HL-60 (cell line): ENCODE data around the gene NEDD4.

ENCODE experiments used
- DNase-seq, 2 experiments: peaks; one replicate each; pipeline ENCODE4 v3.0.0-alpha.2; 2010 to 2020; ENCODE audit warnings: low read depth in 1 of 2, low spot score in 1 of 2
- H3K27ac ChIP-seq: fragments of 250-450 bp; sonication (Bioruptor Pico); replicated peaks from 2 replicates; pipeline ENCODE4 v1.5.1; 2020; ENCODE audit warnings: mild to moderate bottlenecking, moderate library complexity
- H3K27me3 ChIP-seq: fragments of 250-450 bp; sonication (Bioruptor Pico); 2 replicates; pipeline ENCODE4 v1.5.1; 2021; ENCODE audit warnings: mild to moderate bottlenecking, moderate library complexity; ENCODE audit not compliant: insufficient read depth, poor library complexity, severe bottlenecking
- H3K4me3 ChIP-seq: replicated peaks from 2 replicates; pipeline ENCODE4 v1.5.1; 2011; ENCODE audit warnings: mild to moderate bottlenecking, control low read depth, low read length; ENCODE audit not compliant: insufficient read depth
- GABPA ChIP-seq: IDR thresholded peaks from 2 replicates; pipeline ENCODE4 v1.6.1; 2012; ENCODE audit warnings: low read depth
- POLR2AphosphoS5 ChIP-seq: IDR thresholded peaks from 2 replicates; pipeline ENCODE4 v1.6.1; 2012; ENCODE audit warnings: low read depth
- SPI1 ChIP-seq: IDR thresholded peaks from 2 replicates; pipeline ENCODE4 v1.6.1; 2012; ENCODE audit warnings: low read depth, mild to moderate bottlenecking, borderline replicate concordance
- TF ChIP-seq, protein P1 (sequence below): IDR thresholded peaks from 2 replicates; pipeline ENCODE4 v1.6.1; 2012; ENCODE audit warnings: low read depth; ENCODE audit not compliant: insufficient replicate concordance
- TF ChIP-seq, protein P2 (sequence below): IDR thresholded peaks from one replicate; pipeline ENCODE4 v1.5.1; 2011; ENCODE audit warnings: low read length, control low read depth, inconsistent platforms; ENCODE audit not compliant: insufficient read depth

Gene NEDD4

DNA sequence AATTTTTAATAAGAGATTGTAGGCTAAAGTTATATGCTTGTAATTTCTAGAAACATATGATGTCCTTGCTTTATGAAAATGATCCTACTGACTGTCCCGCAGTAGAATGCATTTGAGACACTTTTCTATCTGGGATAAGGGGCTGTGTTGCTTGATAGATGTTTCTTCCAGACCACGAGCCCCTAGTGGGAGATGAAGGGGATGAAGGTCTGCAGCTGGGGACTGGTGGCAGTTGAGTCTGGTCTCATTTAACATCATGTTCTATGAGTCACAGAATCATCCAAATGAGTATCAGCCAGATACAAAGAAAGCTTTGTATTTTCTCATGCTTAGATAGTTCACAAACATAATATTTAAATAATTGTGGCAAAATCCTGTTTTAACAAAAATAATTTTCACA lies 166.2 kb downstream of the NEDD4 start:
- Histone ChIP-seq H3K4me3 (no peak overlapping the region), H3K27ac (no peak overlapping the region), H3K27me3 (no peaks in the 10 kb centered on the region)
- no peak for DNase-seq
- no peak for TF ChIP-seq SPI1
- TF ChIP-seq, protein P1, sequence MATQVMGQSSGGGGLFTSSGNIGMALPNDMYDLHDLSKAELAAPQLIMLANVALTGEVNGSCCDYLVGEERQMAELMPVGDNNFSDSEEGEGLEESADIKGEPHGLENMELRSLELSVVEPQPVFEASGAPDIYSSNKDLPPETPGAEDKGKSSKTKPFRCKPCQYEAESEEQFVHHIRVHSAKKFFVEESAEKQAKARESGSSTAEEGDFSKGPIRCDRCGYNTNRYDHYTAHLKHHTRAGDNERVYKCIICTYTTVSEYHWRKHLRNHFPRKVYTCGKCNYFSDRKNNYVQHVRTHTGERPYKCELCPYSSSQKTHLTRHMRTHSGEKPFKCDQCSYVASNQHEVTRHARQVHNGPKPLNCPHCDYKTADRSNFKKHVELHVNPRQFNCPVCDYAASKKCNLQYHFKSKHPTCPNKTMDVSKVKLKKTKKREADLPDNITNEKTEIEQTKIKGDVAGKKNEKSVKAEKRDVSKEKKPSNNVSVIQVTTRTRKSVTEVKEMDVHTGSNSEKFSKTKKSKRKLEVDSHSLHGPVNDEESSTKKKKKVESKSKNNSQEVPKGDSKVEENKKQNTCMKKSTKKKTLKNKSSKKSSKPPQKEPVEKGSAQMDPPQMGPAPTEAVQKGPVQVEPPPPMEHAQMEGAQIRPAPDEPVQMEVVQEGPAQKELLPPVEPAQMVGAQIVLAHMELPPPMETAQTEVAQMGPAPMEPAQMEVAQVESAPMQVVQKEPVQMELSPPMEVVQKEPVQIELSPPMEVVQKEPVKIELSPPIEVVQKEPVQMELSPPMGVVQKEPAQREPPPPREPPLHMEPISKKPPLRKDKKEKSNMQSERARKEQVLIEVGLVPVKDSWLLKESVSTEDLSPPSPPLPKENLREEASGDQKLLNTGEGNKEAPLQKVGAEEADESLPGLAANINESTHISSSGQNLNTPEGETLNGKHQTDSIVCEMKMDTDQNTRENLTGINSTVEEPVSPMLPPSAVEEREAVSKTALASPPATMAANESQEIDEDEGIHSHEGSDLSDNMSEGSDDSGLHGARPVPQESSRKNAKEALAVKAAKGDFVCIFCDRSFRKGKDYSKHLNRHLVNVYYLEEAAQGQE, result no peak
- no peak for TF ChIP-seq GABPA
- TF ChIP-seq, protein P2, sequence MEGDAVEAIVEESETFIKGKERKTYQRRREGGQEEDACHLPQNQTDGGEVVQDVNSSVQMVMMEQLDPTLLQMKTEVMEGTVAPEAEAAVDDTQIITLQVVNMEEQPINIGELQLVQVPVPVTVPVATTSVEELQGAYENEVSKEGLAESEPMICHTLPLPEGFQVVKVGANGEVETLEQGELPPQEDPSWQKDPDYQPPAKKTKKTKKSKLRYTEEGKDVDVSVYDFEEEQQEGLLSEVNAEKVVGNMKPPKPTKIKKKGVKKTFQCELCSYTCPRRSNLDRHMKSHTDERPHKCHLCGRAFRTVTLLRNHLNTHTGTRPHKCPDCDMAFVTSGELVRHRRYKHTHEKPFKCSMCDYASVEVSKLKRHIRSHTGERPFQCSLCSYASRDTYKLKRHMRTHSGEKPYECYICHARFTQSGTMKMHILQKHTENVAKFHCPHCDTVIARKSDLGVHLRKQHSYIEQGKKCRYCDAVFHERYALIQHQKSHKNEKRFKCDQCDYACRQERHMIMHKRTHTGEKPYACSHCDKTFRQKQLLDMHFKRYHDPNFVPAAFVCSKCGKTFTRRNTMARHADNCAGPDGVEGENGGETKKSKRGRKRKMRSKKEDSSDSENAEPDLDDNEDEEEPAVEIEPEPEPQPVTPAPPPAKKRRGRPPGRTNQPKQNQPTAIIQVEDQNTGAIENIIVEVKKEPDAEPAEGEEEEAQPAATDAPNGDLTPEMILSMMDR, result no peak
- no peak for TF ChIP-seq POLR2AphosphoS5

DNA sequence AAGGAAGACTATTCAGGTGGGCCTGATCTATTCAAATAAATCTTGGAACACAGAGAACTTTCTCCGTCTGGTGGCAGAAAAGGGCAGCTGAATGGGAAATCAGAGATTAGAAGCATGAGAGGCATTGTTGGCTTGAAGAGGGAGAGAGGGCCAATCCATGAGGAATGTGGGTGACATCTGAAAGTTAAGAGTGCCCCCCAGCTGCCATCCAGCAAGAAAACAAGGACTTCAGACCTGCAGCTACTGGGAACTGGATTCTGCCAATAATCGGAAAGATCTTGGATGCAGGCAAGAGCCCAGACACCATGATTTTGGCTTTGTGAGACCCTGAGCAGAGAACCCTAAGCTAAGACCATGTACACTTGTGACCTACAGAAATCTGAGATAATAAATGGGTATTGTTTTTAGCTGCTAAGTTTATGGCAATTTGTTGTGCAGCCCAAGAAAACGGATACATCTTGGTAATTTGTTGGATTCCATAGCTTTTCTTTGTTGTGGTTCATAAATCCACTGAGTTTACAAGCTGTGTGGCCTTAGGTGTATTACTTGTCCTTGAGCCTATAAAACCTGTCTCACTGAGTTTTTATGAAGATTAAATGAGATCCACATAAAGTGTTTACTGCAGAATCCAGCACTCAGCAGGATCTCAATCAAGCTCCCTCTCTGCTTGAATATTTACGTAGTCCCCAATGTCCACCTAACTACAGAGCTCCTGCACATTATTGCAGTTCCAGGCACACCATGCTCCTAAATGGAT lies 168.4 kb downstream of the NEDD4 start:
- no peak overlapping the region for H3K4me3 ChIP-seq
- H3K27me3 ChIP-seq, result no peaks in the 10 kb centered on the region
- DNase-seq, result no peak
- H3K27ac ChIP-seq, result no peak overlapping the region
- TF ChIP-seq, protein P1, result no peak
- TF ChIP-seq, protein P2, result no peak
- TF ChIP-seq GABPA, result no peak
- no peak for TF ChIP-seq SPI1
- TF ChIP-seq POLR2AphosphoS5, result no peak

DNA sequence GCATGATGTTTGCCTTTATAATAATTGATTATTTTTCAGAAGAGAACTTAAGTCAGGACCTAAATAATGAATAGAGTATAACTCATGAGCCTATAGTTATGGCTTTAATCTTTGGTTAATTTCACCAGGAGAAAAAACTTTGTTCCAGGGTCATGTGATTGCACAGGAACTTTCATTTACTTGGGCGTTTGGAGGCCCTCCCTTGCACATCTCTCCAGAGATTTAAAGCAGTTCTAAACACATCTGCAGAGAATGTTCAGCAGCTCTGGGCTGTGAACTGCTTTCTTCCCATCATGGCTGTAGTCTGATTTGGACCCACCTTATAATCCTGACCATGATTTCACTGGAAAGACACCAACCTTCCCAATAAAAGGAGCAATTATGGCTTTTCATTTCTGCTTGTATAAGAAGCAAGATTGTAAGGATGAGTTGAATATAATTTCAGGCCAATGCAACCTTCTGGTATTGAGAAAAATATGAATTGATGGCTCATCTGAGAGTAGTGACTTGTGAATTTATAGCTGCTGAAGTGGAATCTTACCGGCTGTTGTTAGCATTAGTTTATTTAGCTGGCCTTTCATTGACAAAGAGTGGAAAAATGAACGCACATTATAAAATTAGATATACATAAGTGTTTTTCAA lies 169.6 kb downstream of the NEDD4 start:
- no peak for DNase-seq
- no peaks in the 10 kb centered on the region for H3K27me3 ChIP-seq
- no peak overlapping the region for H3K27ac ChIP-seq
- H3K4me3 ChIP-seq, result no peak overlapping the region
- no peak for TF ChIP-seq SPI1
- TF ChIP-seq, protein P1, result no peak
- no peak for TF ChIP-seq GABPA
- TF ChIP-seq POLR2AphosphoS5, result no peak
- TF ChIP-seq, protein P2, result no peak
